ENCODE measurements around the gene PDK3.

Gene PDK3

DNA sequence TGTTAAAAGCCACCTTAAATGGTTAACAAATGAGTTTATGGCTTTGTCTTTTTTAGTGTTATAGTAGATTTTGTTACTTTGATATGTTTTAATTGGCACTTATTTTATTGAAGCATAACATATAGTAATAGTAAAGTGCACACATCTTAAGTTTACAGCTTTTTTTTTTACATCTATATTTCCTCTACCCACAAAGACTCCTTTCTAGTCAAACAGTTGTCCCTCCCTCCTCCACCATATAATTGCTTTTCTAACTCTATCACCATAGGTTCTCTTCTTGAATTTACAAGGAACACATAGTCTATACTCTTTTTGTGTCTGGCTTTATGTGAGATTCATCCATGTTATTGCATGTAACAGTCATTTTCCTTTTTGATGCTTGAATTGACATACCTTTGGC lies 71.5 kb downstream of the PDK3 start:
- Histone ChIP-seq H3K36me3 (ENCODE audit: insufficient read depth, low read length) (no peaks in the 10 kb centered on the region), H2AFZ (ENCODE audit: low read length, unreplicated experiment) (no peak overlapping the region), H3K27me3 (ENCODE audit: insufficient read depth, low read length) (no peaks in the 10 kb centered on the region), H3K4me3 (ENCODE audit: low read depth, low read length) (no peak overlapping the region), H3K79me2 (ENCODE audit: control insufficient read depth, insufficient read depth, low read length, unreplicated experiment) (no peaks in the 10 kb centered on the region), H3K4me1 (ENCODE audit: control insufficient read depth, insufficient read depth, low read length, unreplicated experiment) (no peaks in the 10 kb centered on the region), H3K27ac (ENCODE audit: low read depth, low read length) (no peak overlapping the region)

DNA sequence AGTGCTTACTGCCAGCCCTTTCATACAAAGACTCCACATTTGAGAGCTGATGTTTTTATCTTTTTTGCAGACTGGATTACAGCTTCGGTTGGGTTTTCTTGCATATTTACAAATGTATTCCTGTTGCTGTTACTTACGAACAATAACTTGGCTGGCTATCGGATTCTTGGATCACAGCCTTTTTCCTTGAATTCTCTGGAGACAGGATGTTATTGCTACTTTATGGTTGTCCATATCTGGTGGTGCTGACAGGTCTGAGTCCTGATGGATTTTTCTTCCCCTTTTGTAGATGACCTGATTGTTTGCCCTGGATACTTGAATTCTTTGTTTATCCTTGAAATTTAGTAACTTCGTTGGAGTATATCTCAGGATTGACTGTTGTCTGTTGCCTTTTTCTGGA lies 77.7 kb downstream of the PDK3 start:
- Histone ChIP-seq H3K79me2 (ENCODE audit: control insufficient read depth, insufficient read depth, low read length, unreplicated experiment) (no peaks in the 10 kb centered on the region), H2AFZ (ENCODE audit: low read length, unreplicated experiment) (no peak overlapping the region), H3K36me3 (ENCODE audit: insufficient read depth, low read length) (no peaks in the 10 kb centered on the region), H3K27ac (ENCODE audit: low read depth, low read length) (no peak overlapping the region), H3K4me1 (ENCODE audit: control insufficient read depth, insufficient read depth, low read length, unreplicated experiment) (no peaks in the 10 kb centered on the region), H3K27me3 (ENCODE audit: insufficient read depth, low read length) (no peaks in the 10 kb centered on the region), H3K4me3 (ENCODE audit: low read depth, low read length) (no peak overlapping the region)

DNA sequence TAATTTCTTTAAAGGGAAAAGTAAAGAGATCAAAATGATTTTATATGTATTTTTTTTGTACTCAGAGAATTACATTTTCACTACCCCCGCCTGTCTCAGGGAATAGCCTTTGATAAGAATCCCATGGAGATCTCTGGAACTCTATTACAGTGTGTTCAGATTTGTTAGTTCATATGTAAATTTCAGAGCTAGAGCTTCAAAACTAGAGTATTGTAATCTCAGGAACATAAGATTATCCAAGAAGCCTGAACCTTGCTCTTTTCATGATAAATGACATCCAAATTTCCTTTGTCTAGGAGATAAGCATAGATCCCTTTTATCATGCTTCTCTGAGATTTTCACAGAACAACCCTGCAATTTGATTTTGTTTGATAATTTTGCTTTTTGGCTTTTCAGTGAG lies 82.9 kb downstream of the PDK3 start:
- Histone ChIP-seq H2AFZ (ENCODE audit: low read length, unreplicated experiment) (no peak overlapping the region), H3K36me3 (ENCODE audit: insufficient read depth, low read length) (no peaks in the 10 kb centered on the region), H3K4me3 (ENCODE audit: low read depth, low read length) (no peak overlapping the region), H3K79me2 (ENCODE audit: control insufficient read depth, insufficient read depth, low read length, unreplicated experiment) (no peaks in the 10 kb centered on the region), H3K27ac (ENCODE audit: low read depth, low read length) (no peak overlapping the region), H3K4me1 (ENCODE audit: control insufficient read depth, insufficient read depth, low read length, unreplicated experiment) (peaks cover 2% of the 10 kb centered on the region), H3K27me3 (ENCODE audit: insufficient read depth, low read length) (no peaks in the 10 kb centered on the region)

DNA sequence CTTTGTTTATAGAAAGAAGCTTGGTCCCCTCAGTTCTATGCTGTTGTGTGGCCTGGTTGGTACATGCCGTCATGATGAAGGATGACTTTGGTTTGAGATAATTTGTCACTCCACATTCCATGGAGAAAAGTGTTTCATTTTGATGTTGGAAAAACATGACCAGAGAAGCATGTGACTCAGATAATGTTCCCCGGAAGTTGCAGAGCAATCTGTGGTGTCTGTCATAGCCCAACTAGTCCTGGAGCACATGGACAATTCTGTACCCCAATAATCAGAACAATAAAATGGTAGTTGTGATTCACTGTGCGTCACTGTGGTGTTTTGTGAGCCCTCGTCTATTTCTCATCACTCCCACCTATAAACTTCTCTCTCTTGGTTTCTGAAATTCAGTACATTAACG lies 85.1 kb downstream of the PDK3 start:
- no peaks in the 10 kb centered on the region for H3K79me2 ChIP-seq (ENCODE audit: control insufficient read depth, insufficient read depth, low read length, unreplicated experiment)
- no peaks in the 10 kb centered on the region for H3K36me3 ChIP-seq (ENCODE audit: insufficient read depth, low read length)
- no peaks in the 10 kb centered on the region for H3K27me3 ChIP-seq (ENCODE audit: insufficient read depth, low read length)
- H3K4me1 ChIP-seq (ENCODE audit: control insufficient read depth, insufficient read depth, low read length, unreplicated experiment) = peaks cover 2% of the 10 kb centered on the region
- H2AFZ ChIP-seq (ENCODE audit: low read length, unreplicated experiment) = no peak overlapping the region
- no peak overlapping the region for H3K27ac ChIP-seq (ENCODE audit: low read depth, low read length)
- H3K4me3 ChIP-seq (ENCODE audit: low read depth, low read length) = no peak overlapping the region

DNA sequence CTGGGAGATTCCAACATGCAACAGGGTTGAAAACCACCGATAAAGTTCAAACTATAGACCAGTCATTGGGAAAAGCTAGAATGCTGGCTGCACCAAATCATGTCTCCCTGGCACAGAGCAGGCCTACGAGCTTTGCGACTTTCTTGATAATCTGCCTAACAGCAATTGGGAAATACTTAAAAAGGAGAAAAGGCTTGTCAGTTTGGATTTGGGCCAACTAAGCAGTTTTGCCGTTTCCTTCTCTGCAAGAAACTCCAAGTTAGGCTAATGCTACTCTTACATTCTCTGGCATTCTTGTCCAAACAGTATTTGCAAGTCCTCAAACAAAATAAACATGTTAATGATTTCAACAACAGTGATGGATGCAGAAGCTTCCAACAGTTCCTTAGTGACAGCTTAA lies 87.9 kb downstream of the PDK3 start:
- no peaks in the 10 kb centered on the region for H3K27me3 ChIP-seq (ENCODE audit: insufficient read depth, low read length)

DNA sequence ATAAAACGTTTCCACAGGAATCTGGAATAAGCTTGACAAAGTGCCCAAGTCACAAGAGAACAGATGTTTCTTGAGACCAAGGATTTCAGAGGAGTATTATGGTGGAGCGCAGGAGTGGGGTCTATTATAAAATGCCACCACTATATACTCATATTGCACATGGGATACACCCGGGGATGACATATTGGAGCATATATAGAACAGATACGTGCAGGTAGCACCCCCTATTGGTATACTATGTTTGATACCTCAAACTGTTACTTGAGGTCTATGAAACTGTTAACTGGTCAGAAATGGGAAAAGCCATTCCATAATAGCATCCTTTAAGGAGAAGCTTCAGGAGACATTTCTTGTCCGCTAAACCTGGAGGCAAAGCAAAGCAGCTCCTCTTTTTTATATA lies 96.0 kb downstream of the PDK3 start:
- Histone ChIP-seq H3K4me1 (ENCODE audit: control insufficient read depth, insufficient read depth, low read length, unreplicated experiment) (no peaks in the 10 kb centered on the region), H3K36me3 (ENCODE audit: insufficient read depth, low read length) (no peaks in the 10 kb centered on the region), H3K27ac (ENCODE audit: low read depth, low read length) (no peak overlapping the region), H3K4me3 (ENCODE audit: low read depth, low read length) (no peak overlapping the region), H3K27me3 (ENCODE audit: insufficient read depth, low read length) (peaks cover 7% of the 10 kb centered on the region; the same call in 1 of the 2 replicates), H2AFZ (ENCODE audit: low read length, unreplicated experiment) (no peak overlapping the region), H3K79me2 (ENCODE audit: control insufficient read depth, insufficient read depth, low read length, unreplicated experiment) (no peaks in the 10 kb centered on the region)

More for the DNA sequence above, 87.9 kb downstream of the PDK3 start:
- Histone ChIP-seq H3K27ac (ENCODE audit: low read depth, low read length) (no peak overlapping the region), H3K36me3 (ENCODE audit: insufficient read depth, low read length) (no peaks in the 10 kb centered on the region), H3K4me1 (ENCODE audit: control insufficient read depth, insufficient read depth, low read length, unreplicated experiment) (peaks cover 2% of the 10 kb centered on the region), H3K4me3 (ENCODE audit: low read depth, low read length) (no peak overlapping the region), H3K79me2 (ENCODE audit: control insufficient read depth, insufficient read depth, low read length, unreplicated experiment) (no peaks in the 10 kb centered on the region), H2AFZ (ENCODE audit: low read length, unreplicated experiment) (no peak overlapping the region)

DNA sequence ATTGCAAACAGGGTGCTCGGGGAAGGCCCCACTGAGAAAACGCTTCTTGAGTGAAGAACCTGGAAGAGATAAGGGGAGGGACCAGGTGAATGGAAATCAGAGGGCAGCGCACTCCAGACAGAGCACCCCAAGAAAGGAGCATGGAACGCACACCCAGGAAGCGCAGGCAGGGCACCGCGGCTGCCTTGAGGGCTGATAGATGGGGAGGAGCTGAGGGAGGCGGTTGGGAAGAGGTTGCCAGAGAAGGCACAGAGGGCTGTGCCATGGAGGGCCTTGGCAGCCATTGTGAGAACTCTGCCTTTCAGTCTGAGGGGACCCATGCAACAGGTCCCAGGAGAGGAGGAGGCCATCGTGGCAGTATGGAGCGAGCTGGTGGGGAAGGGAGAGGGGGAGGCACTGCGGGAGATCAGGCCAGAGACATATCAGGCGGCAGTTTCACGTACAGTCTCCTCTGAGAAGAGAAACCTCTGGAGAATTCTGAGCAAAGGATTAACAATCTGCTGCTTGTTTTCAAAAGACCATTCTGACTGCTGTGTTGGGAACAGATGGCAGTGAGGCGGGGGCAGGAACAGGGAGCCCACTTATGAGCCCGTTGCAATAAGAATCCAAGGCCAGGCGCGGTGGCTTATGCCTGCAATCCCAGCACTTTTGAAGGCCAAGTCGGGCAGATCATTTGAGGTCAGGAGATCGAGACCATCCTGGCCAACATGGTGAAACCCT lies 98.4 kb downstream of the PDK3 start:
- H3K4me3 ChIP-seq (ENCODE audit: low read depth, low read length) = no peak overlapping the region
- H3K4me1 ChIP-seq (ENCODE audit: control insufficient read depth, insufficient read depth, low read length, unreplicated experiment) = no peaks in the 10 kb centered on the region
- H3K36me3 ChIP-seq (ENCODE audit: insufficient read depth, low read length) = no peaks in the 10 kb centered on the region
- no peaks in the 10 kb centered on the region for H3K79me2 ChIP-seq (ENCODE audit: control insufficient read depth, insufficient read depth, low read length, unreplicated experiment)
- H3K27me3 ChIP-seq (ENCODE audit: insufficient read depth, low read length) = peaks cover 19% of the 10 kb centered on the region; the same call in 1 of the 2 replicates
- no peak overlapping the region for H2AFZ ChIP-seq (ENCODE audit: low read length, unreplicated experiment)
- no peak overlapping the region for H3K27ac ChIP-seq (ENCODE audit: low read depth, low read length)

DNA sequence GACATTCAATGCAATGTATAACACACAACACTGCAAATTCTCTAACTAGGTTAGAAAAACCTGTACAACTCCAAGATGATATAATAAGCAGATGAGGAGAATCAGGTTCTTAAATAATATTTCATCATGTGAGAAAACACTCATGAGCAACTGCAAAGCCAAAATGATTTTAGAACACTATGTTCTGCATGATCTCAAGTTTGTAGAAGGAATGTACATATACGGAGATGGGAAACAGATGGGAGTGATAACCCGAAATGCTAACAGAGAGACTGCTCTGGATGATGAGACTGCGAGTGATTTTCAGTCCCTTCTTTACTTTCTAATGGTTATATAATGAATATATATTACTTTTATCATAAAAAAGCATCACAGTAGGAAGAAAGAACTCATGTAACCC lies 101.2 kb downstream of the PDK3 start:
- Histone ChIP-seq H2AFZ (ENCODE audit: low read length, unreplicated experiment) (no peak overlapping the region), H3K79me2 (ENCODE audit: control insufficient read depth, insufficient read depth, low read length, unreplicated experiment) (no peaks in the 10 kb centered on the region), H3K4me3 (ENCODE audit: low read depth, low read length) (no peak overlapping the region), H3K36me3 (ENCODE audit: insufficient read depth, low read length) (no peaks in the 10 kb centered on the region), H3K4me1 (ENCODE audit: control insufficient read depth, insufficient read depth, low read length, unreplicated experiment) (no peaks in the 10 kb centered on the region), H3K27me3 (ENCODE audit: insufficient read depth, low read length) (peaks cover 19% of the 10 kb centered on the region; the same call in 1 of the 2 replicates), H3K27ac (ENCODE audit: low read depth, low read length) (no peak overlapping the region)

DNA sequence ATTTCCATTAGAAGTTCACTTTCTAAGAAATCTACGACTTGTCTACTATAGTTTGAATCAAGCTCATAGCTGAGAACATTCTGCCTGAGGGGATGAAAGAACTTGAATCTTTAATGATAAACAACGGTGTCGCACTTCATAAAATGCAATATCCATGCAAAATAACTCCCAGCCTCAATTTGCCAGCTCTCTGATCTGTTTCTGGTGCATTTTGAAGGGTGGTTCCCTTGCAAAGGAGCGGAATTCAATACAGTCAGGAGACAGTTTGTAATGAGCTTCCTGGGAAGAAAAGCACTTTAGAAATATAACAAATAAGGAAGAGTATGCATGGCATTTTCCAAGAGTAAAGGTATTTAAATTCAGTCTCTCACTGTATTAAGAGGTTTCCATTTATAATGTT lies 102.1 kb downstream of the PDK3 start:
- H3K27ac ChIP-seq (ENCODE audit: low read depth, low read length) = no peak overlapping the region
- no peaks in the 10 kb centered on the region for H3K36me3 ChIP-seq (ENCODE audit: insufficient read depth, low read length)
- no peaks in the 10 kb centered on the region for H3K4me1 ChIP-seq (ENCODE audit: control insufficient read depth, insufficient read depth, low read length, unreplicated experiment)
- H2AFZ ChIP-seq (ENCODE audit: low read length, unreplicated experiment) = no peak overlapping the region
- H3K4me3 ChIP-seq (ENCODE audit: low read depth, low read length) = no peak overlapping the region
- H3K27me3 ChIP-seq (ENCODE audit: insufficient read depth, low read length) = peaks cover 19% of the 10 kb centered on the region; the same call in 1 of the 2 replicates
- H3K79me2 ChIP-seq (ENCODE audit: control insufficient read depth, insufficient read depth, low read length, unreplicated experiment) = no peaks in the 10 kb centered on the region

DNA sequence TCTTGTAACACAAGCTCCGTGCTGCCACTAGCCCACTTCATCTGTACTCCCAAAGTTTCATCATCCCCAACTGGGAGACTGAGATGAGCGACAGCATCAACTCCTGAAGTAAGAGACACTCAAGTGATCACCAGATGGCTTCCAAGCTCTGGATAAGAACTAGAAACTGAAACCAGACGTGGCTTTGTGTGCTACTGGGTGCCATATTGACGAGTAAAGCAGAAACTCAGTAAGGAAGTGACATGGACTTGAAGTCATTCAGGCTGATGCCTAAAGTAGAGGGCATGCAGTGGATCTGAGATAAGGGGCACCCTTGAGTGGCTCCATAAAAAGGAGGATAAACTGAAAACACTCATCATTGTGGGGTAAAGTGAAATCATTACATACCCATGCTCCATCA lies 109.7 kb downstream of the PDK3 start:
- peaks cover 11% of the 10 kb centered on the region; the same call in 1 of the 2 replicates for H3K27me3 ChIP-seq (ENCODE audit: insufficient read depth, low read length)
- H3K36me3 ChIP-seq (ENCODE audit: insufficient read depth, low read length) = no peaks in the 10 kb centered on the region
- no peak overlapping the region for H3K27ac ChIP-seq (ENCODE audit: low read depth, low read length)
- no peak overlapping the region for H3K4me3 ChIP-seq (ENCODE audit: low read depth, low read length)
- no peaks in the 10 kb centered on the region for H3K79me2 ChIP-seq (ENCODE audit: control insufficient read depth, insufficient read depth, low read length, unreplicated experiment)
- no peak overlapping the region for H2AFZ ChIP-seq (ENCODE audit: low read length, unreplicated experiment)
- H3K4me1 ChIP-seq (ENCODE audit: control insufficient read depth, insufficient read depth, low read length, unreplicated experiment) = no peaks in the 10 kb centered on the region

DNA sequence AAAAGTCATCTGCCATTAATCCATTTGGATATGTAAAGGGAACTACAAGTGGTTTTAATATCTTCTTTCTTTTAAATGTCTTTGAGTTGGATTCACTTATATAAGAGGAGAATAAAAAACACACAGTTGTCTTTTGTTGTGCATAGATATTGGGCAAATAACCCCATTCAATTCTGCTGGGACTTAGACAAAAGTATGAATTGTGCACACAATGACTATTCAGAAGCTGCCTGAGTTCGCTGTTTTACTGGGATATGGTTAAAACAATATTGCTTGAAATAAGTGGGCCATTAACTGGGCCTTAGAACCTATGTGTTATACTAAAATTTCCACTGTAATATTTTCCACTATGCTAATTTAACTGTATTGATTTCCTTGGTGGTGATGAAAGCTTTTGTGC lies 110.4 kb downstream of the PDK3 start:
- peaks cover 14% of the 10 kb centered on the region; the same call in 1 of the 2 replicates for H3K27me3 ChIP-seq (ENCODE audit: insufficient read depth, low read length)
- no peaks in the 10 kb centered on the region for H3K79me2 ChIP-seq (ENCODE audit: control insufficient read depth, insufficient read depth, low read length, unreplicated experiment)
- no peaks in the 10 kb centered on the region for H3K36me3 ChIP-seq (ENCODE audit: insufficient read depth, low read length)
- no peaks in the 10 kb centered on the region for H3K4me1 ChIP-seq (ENCODE audit: control insufficient read depth, insufficient read depth, low read length, unreplicated experiment)
- no peak overlapping the region for H3K27ac ChIP-seq (ENCODE audit: low read depth, low read length)
- no peak overlapping the region for H2AFZ ChIP-seq (ENCODE audit: low read length, unreplicated experiment)
- H3K4me3 ChIP-seq (ENCODE audit: low read depth, low read length) = no peak overlapping the region
